ENCODE data around the gene HDAC3.

The HDAC3 gene

GRCh38 chr5:141636413-141637122, at the start of gene HDAC3, which contains the start of gene RELL2:
Gene HDAC3 (minus strand): TSS chr5:141636849. CDS start chr5:141636790, 59 bp downstream.
Gene RELL2 (plus strand): TSS chr5:141636997. CDS start chr5:141638226, 1,229 bp downstream.
- DNase-seq (ENCODE audit: low read depth in 2 of 2) = peak; percentile 97

GRCh38 chr5:141685591-141685990, 48.9 kb upstream of the HDAC3 start:
- DNase-seq (ENCODE audit: low read depth in 2 of 2) = no peak

- DNase-seq (ENCODE audit: low read depth in 2 of 2) = no peak
Measured at GRCh38 chr5:141683596-141684141, 47.0 kb upstream of the HDAC3 start.

GRCh38 chr5:141681695-141682641, 45.3 kb upstream of the HDAC3 start, which contains the start of gene ARAP3:
Gene ARAP3 (minus strand): TSS chr5:141682230. CDS start chr5:141680486, 1,744 bp downstream.
- DNase-seq (ENCODE audit: low read depth in 2 of 2) = peak in 1 of 2 donors; percentile 37

- DNase-seq (ENCODE audit: low read depth in 2 of 2) = no peak
Measured at GRCh38 chr5:141681295-141681694, 44.6 kb upstream of the HDAC3 start.

- DNase-seq (ENCODE audit: low read depth in 2 of 2) = no peak
Measured at GRCh38 chr5:141680751-141681201, 44.1 kb upstream of the HDAC3 start.

- DNase-seq (ENCODE audit: low read depth in 2 of 2) = no peak
Measured at GRCh38 chr5:141680178-141680577, 43.5 kb upstream of the HDAC3 start.

GRCh38 chr5:141677415-141677814, 40.8 kb upstream of the HDAC3 start:
- DNase-seq (ENCODE audit: low read depth in 2 of 2) = no peak

- no peak for DNase-seq (ENCODE audit: low read depth in 2 of 2)
Measured at GRCh38 chr5:141675672-141676071, 39.0 kb upstream of the HDAC3 start.

- DNase-seq (ENCODE audit: low read depth in 2 of 2) = no peak
Measured at GRCh38 chr5:141674747-141675146, 38.1 kb upstream of the HDAC3 start.

GRCh38 chr5:141672841-141673813, 36.5 kb upstream of the HDAC3 start:
- no peak for DNase-seq (ENCODE audit: low read depth in 2 of 2)

- DNase-seq (ENCODE audit: low read depth in 2 of 2) = no peak
Measured at GRCh38 chr5:141672071-141672840, 35.6 kb upstream of the HDAC3 start.

GRCh38 chr5:141669520-141669919, 32.9 kb upstream of the HDAC3 start:
- DNase-seq (ENCODE audit: low read depth in 2 of 2) = no peak

GRCh38 chr5:141668601-141669265, 32.1 kb upstream of the HDAC3 start:
- DNase-seq (ENCODE audit: low read depth in 2 of 2) = no peak

GRCh38 chr5:141665995-141666940, 29.6 kb upstream of the HDAC3 start:
- DNase-seq (ENCODE audit: low read depth in 2 of 2) = no peak

- DNase-seq (ENCODE audit: low read depth in 2 of 2) = peak; percentile 66 to 73
Measured at GRCh38 chr5:141664733-141665461, 28.2 kb upstream of the HDAC3 start.

- DNase-seq (ENCODE audit: low read depth in 2 of 2) = no peak
Measured at GRCh38 chr5:141663506-141663905, 26.9 kb upstream of the HDAC3 start.

- no peak for DNase-seq (ENCODE audit: low read depth in 2 of 2)
Measured at GRCh38 chr5:141662028-141662427, 25.4 kb upstream of the HDAC3 start.
